ENCODE measurements around the gene NF2. TPM values are rescaled to one million over a fixed set of nuclear protein-coding genes. Genes with fewer than 3 reads are reported as not detected.

NF2 gene
- total and polyA plus RNA-seq, 11 donors, result 15.0 to 137 (median 52.1) TPM

GRCh38 chr22:29647954-29648737, 44.7 kb downstream of the NF2 start:
- H3K36me3 ChIP-seq, result peaks cover 0 to 49% (median 27%) of the 10 kb centered on the region in 9 donors
- WGBS, 4 donors, result 94 to 98% (median 96%) methylated on average over 6 of the region's 6 CpGs

GRCh38 chr22:29650370-29650769, 46.9 kb downstream of the NF2 start:
- H3K4me1 ChIP-seq, result no peaks in the 10 kb centered on the region
- no peak overlapping the region for H3K4me3 ChIP-seq
- H3K36me3 ChIP-seq, result peaks cover 0 to 63% (median 39%) of the 10 kb centered on the region in 9 donors
- H3K9me3 ChIP-seq, result no peaks in the 10 kb centered on the region
- intact Hi-C loops (cut with DNase I), result no loop called here
- 91 to 93% (median 92%) methylated on average over 5 of the region's 5 CpGs for WGBS, 4 donors
- DNase-seq (no peak), ATAC-seq (no peak)
- no peak overlapping the region for H3K27ac ChIP-seq
- no peak for TF ChIP-seq CTCF (IDR thresholded peaks at IDR 0.05)
- H3K27me3 ChIP-seq, result no peaks in the 10 kb centered on the region

More at GRCh38 chr22:29647954-29648737, 44.7 kb downstream of the NF2 start:
- no peak for DNase-seq
- intact Hi-C loops (cut with DNase I), result no loop called here
- H3K9me3 ChIP-seq, result no peaks in the 10 kb centered on the region
- no peaks in the 10 kb centered on the region for H3K4me1 ChIP-seq
- no peak for ATAC-seq
- no peak overlapping the region for H3K27ac ChIP-seq
- no peaks in the 10 kb centered on the region for H3K27me3 ChIP-seq
- TF ChIP-seq CTCF (IDR thresholded peaks at IDR 0.05), result no peak
- TF ChIP-seq POLR2A (IDR thresholded peaks at IDR 0.05), result no peak
- H3K4me3 ChIP-seq, result no peak overlapping the region

- Histone ChIP-seq H3K4me3 (no peak overlapping the region), H3K27me3 (no peaks in the 10 kb centered on the region), H3K27ac (no peak overlapping the region), H3K9me3 (no peaks in the 10 kb centered on the region), H3K36me3 (peaks cover 0 to 68% (median 36%) of the 10 kb centered on the region in 9 donors), H3K4me1 (no peaks in the 10 kb centered on the region)
- WGBS, 4 donors, result 86 to 100% (median 97%) methylated on average over 1 of the region's 1 CpG
- ATAC-seq, result no peak
- TF ChIP-seq POLR2A (IDR thresholded peaks at IDR 0.05), result no peak
- no peak for TF ChIP-seq CTCF (IDR thresholded peaks at IDR 0.05)
- no peak for DNase-seq
- intact Hi-C loops (cut with DNase I), result no loop called here
Measured at GRCh38 chr22:29651652-29652051, 48.2 kb downstream of the NF2 start.

GRCh38 chr22:29654420-29654819, 51.0 kb downstream of the NF2 start:
- peaks cover 0 to 77% (median 43%) of the 10 kb centered on the region in 9 donors for H3K36me3 ChIP-seq
- ATAC-seq, result no peak
- 93 to 96% (median 94%) methylated on average over 4 of the region's 4 CpGs for WGBS, 4 donors

More at GRCh38 chr22:29654420-29654819, 51.0 kb downstream of the NF2 start:
- peaks cover 0 to 19% (median 0%) of the 10 kb centered on the region in 12 donors for H3K4me1 ChIP-seq
- no peak for DNase-seq
- no peak for TF ChIP-seq POLR2A (IDR thresholded peaks at IDR 0.05)
- TF ChIP-seq CTCF (IDR thresholded peaks at IDR 0.05), result no peak
- H3K9me3 ChIP-seq, result no peaks in the 10 kb centered on the region
- H3K27ac ChIP-seq, result no peak overlapping the region
- intact Hi-C loops (cut with DNase I), result no loop called here
- H3K4me3 ChIP-seq, result no peak overlapping the region
- H3K27me3 ChIP-seq, result no peaks in the 10 kb centered on the region
